Mesodermal cell (in vitro differentiated cells): ENCODE measurements around the gene COL4A2.

ENCODE experiments used
- H3K27ac ChIP-seq: 2 replicates; pipeline ENCODE4 v1.7.0; 2013; ENCODE audit warnings: mild to moderate bottlenecking, low read depth, low read length, moderate library complexity; ENCODE audit not compliant: severe bottlenecking
- H3K36me3 ChIP-seq: 2 replicates; pipeline ENCODE4 v1.7.1; 2013; ENCODE audit warnings: mild to moderate bottlenecking, low read length, moderate library complexity; ENCODE audit not compliant: control insufficient read depth, insufficient read depth
- H3K4me1 ChIP-seq: one replicate; pipeline ENCODE4 v1.7.1; 2013; ENCODE audit warnings: mild to moderate bottlenecking, low read length; ENCODE audit not compliant: insufficient read depth, control insufficient read depth, poor library complexity, severe bottlenecking
- H3K4me3 ChIP-seq: 2 replicates; pipeline ENCODE4 v1.7.0; 2013; ENCODE audit warnings: low read length, control low read depth, mild to moderate bottlenecking; ENCODE audit not compliant: insufficient read depth, poor library complexity, severe bottlenecking; ENCODE audit errors: extremely low read depth
- H3K9me3 ChIP-seq: 2 replicates; pipeline ENCODE4 v1.7.1; 2013; ENCODE audit warnings: mild to moderate bottlenecking, low read length, moderate library complexity; ENCODE audit not compliant: control insufficient read depth
- WGBS, 2 experiments: methylation state at CpG; one replicate each; pipeline ENCODE4 v1.1.5; 2013; ENCODE audit warnings: missing lambda C conversion rate in 2 of 2; ENCODE audit not compliant: insufficient coverage in 2 of 2; 5-methylcytosine and 5-hydroxymethylcytosine counted together

Gene COL4A2

GRCh38 chr13:110264685-110265275, 42.3 kb upstream of the COL4A2 start:
- no peak overlapping the region for H3K27ac ChIP-seq
- no peak overlapping the region for H3K4me3 ChIP-seq
- no peaks in the 10 kb centered on the region for H3K9me3 ChIP-seq
- peaks cover 53% of the 10 kb centered on the region for H3K4me1 ChIP-seq
- WGBS, 2 experiments = 86 to 90% methylated on average over 8 to 11 of the region's 12 CpGs
- H3K36me3 ChIP-seq = peaks cover 62% of the 10 kb centered on the region

- Histone ChIP-seq H3K4me3 (no peak overlapping the region), H3K36me3 (peaks cover 62% of the 10 kb centered on the region), H3K9me3 (no peaks in the 10 kb centered on the region), H3K27ac (no peak overlapping the region), H3K4me1 (peaks cover 52% of the 10 kb centered on the region)
- 94 to 100% methylated on average over 3 to 6 of the region's 6 CpGs for WGBS, 2 experiments
Observed at GRCh38 chr13:110265341-110265681, 41.8 kb upstream of the COL4A2 start.

- Histone ChIP-seq H3K4me1 (peaks cover 49% of the 10 kb centered on the region), H3K4me3 (no peak overlapping the region), H3K27ac (peak overlapping the region; percentile 20), H3K9me3 (no peaks in the 10 kb centered on the region), H3K36me3 (peaks cover 59% of the 10 kb centered on the region)
- WGBS, 2 experiments = 86 to 89% methylated on average over 37 of the region's 38 CpGs
Observed at GRCh38 chr13:110265682-110266430, 41.2 kb upstream of the COL4A2 start.

GRCh38 chr13:110266431-110266809, 40.7 kb upstream of the COL4A2 start:
- WGBS, 2 experiments = 85 to 98% methylated on average over 4 to 6 of the region's 8 CpGs
- H3K27ac ChIP-seq = no peak overlapping the region
- H3K4me1 ChIP-seq = peaks cover 45% of the 10 kb centered on the region
- H3K4me3 ChIP-seq = no peak overlapping the region
- no peaks in the 10 kb centered on the region for H3K9me3 ChIP-seq
- peaks cover 53% of the 10 kb centered on the region for H3K36me3 ChIP-seq

GRCh38 chr13:110266983-110267382, 40.1 kb upstream of the COL4A2 start:
- H3K27ac ChIP-seq = no peak overlapping the region
- H3K4me3 ChIP-seq = no peak overlapping the region
- WGBS, 2 experiments = 56 to 59% methylated on average over 7 of the region's 10 CpGs
- H3K9me3 ChIP-seq = no peaks in the 10 kb centered on the region
- H3K4me1 ChIP-seq = peaks cover 41% of the 10 kb centered on the region
- peaks cover 51% of the 10 kb centered on the region for H3K36me3 ChIP-seq

- WGBS, 2 experiments = 96 to 98% methylated on average over 5 to 6 of the region's 6 CpGs
- no peak overlapping the region for H3K27ac ChIP-seq
- H3K4me1 ChIP-seq = peaks cover 32% of the 10 kb centered on the region
- peaks cover 57% of the 10 kb centered on the region for H3K36me3 ChIP-seq
- no peak overlapping the region for H3K4me3 ChIP-seq
- no peaks in the 10 kb centered on the region for H3K9me3 ChIP-seq
Observed at GRCh38 chr13:110268061-110268460, 39.0 kb upstream of the COL4A2 start.

- Histone ChIP-seq H3K4me1 (peaks cover 31% of the 10 kb centered on the region), H3K9me3 (no peaks in the 10 kb centered on the region), H3K36me3 (peaks cover 63% of the 10 kb centered on the region), H3K4me3 (no peak overlapping the region), H3K27ac (no peak overlapping the region)
- WGBS, 2 experiments = 97% methylated on average over 12 to 14 of the region's 16 CpGs
Observed at GRCh38 chr13:110268576-110269185, 38.4 kb upstream of the COL4A2 start.

- H3K36me3 ChIP-seq = peaks cover 62% of the 10 kb centered on the region
- WGBS, 2 experiments = 88 to 91% methylated on average over 3 to 12 of the region's 14 CpGs
- H3K4me3 ChIP-seq = no peak overlapping the region
- peaks cover 23% of the 10 kb centered on the region for H3K4me1 ChIP-seq
- no peaks in the 10 kb centered on the region for H3K9me3 ChIP-seq
- no peak overlapping the region for H3K27ac ChIP-seq
Observed at GRCh38 chr13:110269509-110270185, 37.4 kb upstream of the COL4A2 start.

GRCh38 chr13:110270507-110270906, 36.6 kb upstream of the COL4A2 start:
- Histone ChIP-seq H3K9me3 (no peaks in the 10 kb centered on the region), H3K4me1 (peaks cover 14% of the 10 kb centered on the region), H3K36me3 (peaks cover 61% of the 10 kb centered on the region), H3K27ac (no peak overlapping the region), H3K4me3 (no peak overlapping the region)
- WGBS, 2 experiments = 89 to 98% methylated on average over 3 to 5 of the region's 7 CpGs

GRCh38 chr13:110271313-110271712, 35.8 kb upstream of the COL4A2 start:
- Histone ChIP-seq H3K36me3 (peaks cover 60% of the 10 kb centered on the region), H3K9me3 (no peaks in the 10 kb centered on the region), H3K27ac (no peak overlapping the region), H3K4me1 (peaks cover 6% of the 10 kb centered on the region), H3K4me3 (no peak overlapping the region)
- 94 to 95% methylated on average over 1 to 3 of the region's 5 CpGs for WGBS, 2 experiments
